AG04449 (cell line): Measurements from ENCODE around the gene CBFB.
"Not testable (repeated sequence)": the region's sequence is repeated elsewhere in the genome, so short reads cannot be mapped to it uniquely, and the experiment has no call there.

Experiments used
- CTCF ChIA-PET: fragments of 350-600 bp; formaldehyde crosslinking; extraction: SDS; loops from one replicate; lab custom pipeline; 2021; ENCODE audit warnings: antibody characterized with exemption; lab: Yijun Ruan, JAX
- POLR2A ChIA-PET: fragments of 400-600, 350-600 bp; formaldehyde crosslinking; extraction: SDS; loops from one replicate; lab custom pipeline; 2020; ENCODE audit warnings: antibody characterized with exemption, inconsistent platforms; lab: Yijun Ruan, JAX
- DNase-seq: peaks from one replicate; pipeline ENCODE4 v3.0.0-alpha.2; 2010; ENCODE audit warnings: low read depth, low spot score
- H3K4me3 ChIP-seq: 2 replicates; pipeline ENCODE4 v1.5.1; 2011; ENCODE audit warnings: low read depth, mild to moderate bottlenecking, control low read depth, low read length
- CTCF ChIP-seq: IDR thresholded peaks from one replicate; pipeline ENCODE4 v1.5.1; 2011; ENCODE audit warnings: mild to moderate bottlenecking, moderate library complexity, low read length, control low read depth, inconsistent platforms; ENCODE audit not compliant: insufficient read depth; ENCODE audit errors: missing control alignments

Gene CBFB

GRCh38 chr16:67028696-67029253 lies at the start of gene CBFB:
Gene CBFB (plus strand): TSS chr16:67029149. CDS start chr16:67029408, 259 bp downstream.
- ChIA-PET CTCF (interaction anchor here (1.0 to 4.2 kb wide), 6 partner anchors 9 to 126 kb away, joined by 4 to 41 read pairs (median 6); no protein-coding TSS in a partner anchor), POLR2A (interaction anchor here (0.6 to 0.9 kb wide), 4 partner anchors 10 to 102 kb away, joined by 3 read pairs; no protein-coding TSS in a partner anchor)
- DNase-seq, result peak; percentile 19
- peak within 1 kb of the TSS; percentile 78 for H3K4me3 ChIP-seq
- no peak for TF ChIP-seq CTCF

DNA sequence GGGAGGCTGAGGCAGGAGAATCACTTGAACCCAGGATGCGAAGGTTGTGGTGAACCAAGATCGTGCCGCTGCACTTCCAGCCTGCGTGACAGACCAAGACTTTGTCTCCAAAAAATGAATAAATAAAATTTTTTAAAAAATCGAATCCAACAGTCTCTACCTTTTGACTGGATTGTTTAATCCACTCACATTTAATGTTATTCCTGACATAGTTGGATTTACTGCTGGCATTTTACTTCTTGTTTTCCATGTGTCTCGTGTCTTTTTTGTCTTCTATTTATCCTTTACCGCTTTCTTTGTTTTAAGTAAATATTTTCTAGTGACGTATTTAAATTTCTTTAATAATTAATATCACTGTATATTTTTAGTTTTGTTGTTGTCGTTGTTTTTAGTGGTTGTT lies 45.9 kb upstream of the CBFB start:
- no peak overlapping the region for H3K4me3 ChIP-seq
- DNase-seq, result no peak
- CTCF ChIA-PET, result interaction anchor here (1.1 to 2.5 kb wide), 5 partner anchors 22 to 202 kb away, joined by 5 to 15 read pairs (median 7); partner anchors contain the start of gene CES3
- POLR2A ChIA-PET, result no interaction called here
- TF ChIP-seq CTCF, result no peak

DNA sequence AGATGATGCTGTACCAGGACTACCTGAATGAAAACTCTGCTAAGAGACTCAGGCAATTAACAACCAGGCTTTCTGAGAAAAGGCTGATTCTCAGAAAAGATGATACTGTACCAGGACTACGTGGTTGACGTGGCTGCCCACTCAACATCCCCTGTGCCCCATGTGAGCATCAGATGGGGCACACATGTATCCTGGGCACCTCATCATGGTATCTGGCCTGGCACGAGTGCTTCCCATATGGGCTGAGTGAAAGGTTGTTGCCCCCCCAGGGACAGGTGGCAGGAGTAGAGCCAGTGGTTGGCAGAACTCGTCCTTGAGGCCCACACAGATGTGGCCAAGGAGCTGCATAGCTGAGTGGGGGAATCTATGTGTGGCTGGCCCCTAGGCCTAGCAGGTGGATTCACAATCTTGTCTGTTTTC lies 44.0 kb upstream of the CBFB start:
- ChIA-PET POLR2A (no interaction called here), CTCF (interaction anchor here (0.6 to 8.0 kb wide), 5 partner anchors 7 to 301 kb away, joined by 3 to 50 read pairs (median 6); partner anchors contain the start of gene CES3)
- no peak overlapping the region for H3K4me3 ChIP-seq
- DNase-seq, result no peak
- no peak for TF ChIP-seq CTCF

- no peak for DNase-seq
- TF ChIP-seq CTCF, result no peak
- POLR2A ChIA-PET, result no interaction called here
- CTCF ChIA-PET, result interaction anchor here (1.0 to 8.0 kb wide), 3 partner anchors 9 to 27 kb away, joined by 3 to 50 read pairs (median 6); partner anchors contain the start of gene CES3
- H3K4me3 ChIP-seq, result no peak overlapping the region
Measured at GRCh38 chr16:66986559-66986958, 42.4 kb upstream of the CBFB start.

DNA sequence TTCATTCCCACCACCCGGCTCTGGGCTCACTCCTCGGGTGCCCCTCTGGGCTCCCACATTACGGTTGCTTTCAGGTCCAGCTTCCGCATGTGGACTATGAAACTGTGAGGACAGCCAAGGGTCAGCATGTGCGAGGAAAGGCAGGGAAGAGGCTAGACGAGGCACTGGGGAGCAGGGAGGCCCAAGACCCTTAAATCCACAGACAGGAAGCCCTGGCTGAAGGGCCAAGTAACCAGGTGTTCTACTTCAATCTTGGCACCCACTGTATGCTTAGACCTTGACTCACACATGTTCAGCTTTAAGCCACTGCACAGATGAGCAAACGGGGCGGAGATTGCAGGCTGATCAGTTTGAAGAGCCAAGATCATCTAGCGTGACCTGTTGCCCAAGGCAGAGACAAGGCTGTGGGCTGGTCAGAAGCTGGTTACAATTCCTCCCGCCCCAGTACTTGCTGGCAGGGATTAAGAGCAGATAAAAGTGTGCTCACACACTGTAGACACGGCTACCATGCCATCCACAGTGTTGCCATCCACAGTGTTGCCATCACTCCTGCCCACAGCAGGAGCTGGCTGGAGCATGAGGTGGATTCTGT lies 40.7 kb upstream of the CBFB start, which contains the start of gene CES4A:
CES4A (plus strand) TSS at position 393 of the 592 bp plus-strand sequence; CDS start at position 577, 184 bp downstream.
- no peak within 1 kb of the TSS for H3K4me3 ChIP-seq
- ChIA-PET POLR2A (no interaction called here), CTCF (interaction anchor here (0.9 to 8.0 kb wide), 7 partner anchors 10 to 197 kb away, joined by 3 to 50 read pairs (median 4); no protein-coding TSS in a partner anchor)
- no peak for DNase-seq
- no peak for TF ChIP-seq CTCF

- no peak for DNase-seq
- POLR2A ChIA-PET, result no interaction called here
- CTCF ChIA-PET, result interaction anchor here (1.0 to 8.0 kb wide), 9 partner anchors 14 to 194 kb away, joined by 3 to 50 read pairs (median 4); no protein-coding TSS in a partner anchor
- no peak overlapping the region for H3K4me3 ChIP-seq
- no peak for TF ChIP-seq CTCF
Measured at GRCh38 chr16:66991545-66992077, 37.3 kb upstream of the CBFB start.

GRCh38 chr16:66993558-66993957 lies 35.4 kb upstream of the CBFB start:
- H3K4me3 ChIP-seq, result not testable (repeated sequence)

More at GRCh38 chr16:66993558-66993957, 35.4 kb upstream of the CBFB start:
- POLR2A ChIA-PET, DNase-seq: not testable (repeated sequence)
- CTCF ChIA-PET, result interaction anchor here (2.2 to 2.6 kb wide), 2 partner anchors 24 to 107 kb away, joined by 8 to 9 read pairs; no protein-coding TSS in a partner anchor
